GM21717 (cell line): ENCODE measurements around the gene KCNF1.

Source experiments
- ATAC-seq: cut with Tn5 transposase; IDR thresholded peaks from one replicate; pipeline ENCODE4 v1.9.1; 2021; ENCODE audit warnings: mild to moderate bottlenecking, moderate library complexity; ENCODE audit not compliant: unreplicated experiment

The KCNF1 gene

DNA sequence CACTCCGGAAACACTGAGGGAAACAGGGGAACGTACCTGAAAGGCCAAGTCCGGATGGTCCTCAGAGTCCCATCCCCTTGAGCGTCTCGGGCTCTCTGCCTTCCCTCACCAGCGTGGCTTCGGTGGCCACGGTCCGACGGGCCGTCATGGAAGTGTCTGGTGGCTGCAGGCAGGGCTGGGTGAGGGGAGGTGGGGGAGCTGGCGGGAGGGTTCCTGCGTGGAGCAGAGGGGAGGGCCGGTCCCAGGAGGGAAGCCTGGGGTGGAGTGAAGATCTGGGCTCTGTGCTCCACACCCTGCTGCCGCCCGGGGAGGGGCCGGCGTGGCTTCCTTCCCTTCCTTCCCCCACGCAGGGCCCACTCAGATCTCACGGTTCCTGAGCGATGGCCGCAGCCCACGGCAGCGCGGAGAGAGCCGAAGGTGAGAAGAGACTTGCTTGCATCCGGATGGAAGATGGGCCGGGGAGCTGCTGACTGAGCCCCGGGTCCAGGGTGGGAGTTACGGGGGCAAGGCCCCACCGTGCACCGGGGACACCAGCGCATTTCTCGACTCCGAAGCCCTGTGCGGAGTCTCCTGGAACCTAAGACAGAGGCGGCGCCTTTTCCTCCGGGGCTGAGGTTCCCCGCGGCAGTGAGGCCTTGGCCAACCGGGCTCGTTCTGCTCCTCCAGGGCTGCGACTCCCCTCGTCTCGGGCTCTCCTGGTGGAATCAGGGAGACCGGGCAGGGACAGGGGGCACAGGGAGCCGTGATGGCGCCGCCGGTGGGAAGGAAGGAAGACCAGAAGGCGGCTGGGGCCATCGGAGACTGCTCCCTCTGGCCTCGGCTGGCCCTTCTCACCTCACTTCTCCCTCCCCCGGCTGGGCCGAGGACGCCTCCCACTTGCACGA, 49.1 kb downstream of the KCNF1 start:
- ATAC-seq: no peak

DNA sequence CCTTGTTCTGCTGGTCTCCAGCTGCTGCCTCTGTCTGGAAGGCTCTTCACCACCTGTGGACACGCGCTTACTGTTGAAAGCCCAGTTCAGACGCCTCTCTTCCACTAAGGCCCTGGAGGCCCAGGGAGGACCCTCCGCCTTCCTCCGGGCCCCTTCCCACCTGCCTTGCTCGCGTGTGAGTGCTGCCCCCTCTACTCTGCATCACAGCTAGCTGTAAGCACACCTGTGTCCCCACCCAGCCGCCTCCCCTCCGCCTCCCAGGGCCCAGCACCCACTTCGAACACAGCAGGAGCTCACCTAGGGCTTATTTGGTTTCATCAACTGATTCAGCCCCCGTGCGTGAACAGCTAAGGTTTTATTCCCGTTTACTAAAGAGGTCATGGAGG, 49.7 kb downstream of the KCNF1 start:
- no peak for ATAC-seq

DNA sequence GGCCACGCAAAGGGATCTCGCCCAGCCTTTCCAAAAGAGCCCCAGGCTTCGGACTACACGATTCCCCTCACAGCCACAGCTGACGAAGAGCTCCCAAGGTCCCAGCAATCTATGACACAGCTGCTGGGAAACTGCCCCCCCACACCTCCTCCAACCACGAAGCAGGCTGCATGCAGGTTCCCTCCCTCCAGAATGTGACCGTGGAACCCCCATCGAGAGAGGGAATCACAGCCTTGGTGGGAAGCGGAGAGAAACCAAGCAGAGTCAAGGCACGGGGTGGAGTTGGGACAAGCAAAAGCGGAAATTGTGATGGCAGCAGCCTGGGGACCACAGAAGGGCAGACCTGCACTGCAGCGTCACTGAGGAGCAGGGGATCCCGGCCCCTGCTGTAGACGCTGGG, 50.3 kb downstream of the KCNF1 start:
- ATAC-seq: no peak

DNA sequence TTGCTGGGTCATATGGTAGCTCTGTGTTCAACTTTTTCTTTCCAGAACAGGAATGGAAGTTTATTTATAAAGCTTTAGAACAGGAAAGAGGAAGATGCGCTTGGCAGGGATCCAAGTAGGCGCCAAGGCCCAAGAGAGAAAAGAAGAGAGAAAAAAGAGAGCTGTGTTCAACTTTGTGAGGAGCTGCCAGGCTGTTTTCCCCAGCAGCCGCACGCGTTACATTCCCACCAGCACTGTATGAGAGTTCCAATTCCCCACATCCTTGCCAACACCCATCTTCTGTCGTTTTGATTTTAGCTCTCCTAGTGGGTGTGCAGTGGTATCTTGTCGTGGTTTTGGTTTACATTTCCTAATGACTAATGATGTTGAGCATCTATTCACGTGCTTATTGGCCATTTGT, 51.4 kb downstream of the KCNF1 start:
- no peak for ATAC-seq
